Tibial nerve (tissue), 4 donors: ENCODE results near the gene LSAMP.

ENCODE experiments used
- EP300 ChIP-seq, 2 donors: sonication (generic); formaldehyde crosslinking; IDR thresholded peaks; one replicate each; pipeline ENCODE4 v1.6.1; 2017; ENCODE audit warnings: antibody characterized with exemption in 2 of 2, mild to moderate bottlenecking in 1 of 2
- POLR2A ChIP-seq, 2 donors: fragments of 450-650 bp; IDR thresholded peaks; one replicate each; pipeline ENCODE4 v1.6.1; 2017; ENCODE audit warnings: antibody characterized with exemption in 2 of 2, mild to moderate bottlenecking in 2 of 2, moderate library complexity in 2 of 2
- TF ChIP-seq, protein P1 (sequence below), 5 experiments: fragments of 200-600 bp in 3 of 5; fragments of 450-650 bp in 2 of 5; sonication (generic) in 3 of 5; IDR thresholded peaks; one replicate each; pipeline ENCODE4 v1.5.1; 2016 to 2019; ENCODE audit warnings: antibody characterized with exemption in 5 of 5, mild to moderate bottlenecking in 3 of 5, moderate library complexity in 2 of 5

DNA sequence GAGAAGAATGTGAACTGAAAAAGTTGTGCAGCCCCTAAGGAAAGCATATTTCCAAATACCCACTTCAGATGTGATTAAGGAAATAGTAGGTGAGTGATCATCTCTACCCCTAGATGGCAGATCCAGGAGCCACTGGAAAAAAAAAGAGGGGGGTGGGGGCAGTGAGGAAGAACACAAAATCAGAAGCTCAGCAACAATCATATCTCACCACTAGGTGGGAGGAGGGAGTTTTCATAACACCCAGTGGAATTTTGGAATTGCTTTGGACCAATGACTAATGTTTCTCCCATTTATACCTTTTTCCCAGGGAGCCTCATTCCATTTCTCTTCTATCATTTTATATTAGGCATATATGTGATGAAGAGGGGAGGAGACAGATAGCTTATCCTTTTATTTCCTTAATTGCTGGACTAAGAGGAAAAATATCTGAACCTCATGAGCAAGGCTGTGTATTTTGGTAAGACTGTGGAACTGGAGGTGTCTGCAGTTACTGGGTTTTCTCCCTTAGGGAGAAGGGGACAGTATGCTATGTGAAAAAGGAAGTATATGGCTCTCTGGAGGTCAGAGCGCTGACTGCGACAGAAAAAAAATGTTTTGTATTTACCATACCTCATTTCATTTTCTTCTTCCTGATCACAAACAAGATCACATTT, 458.6 kb downstream of the LSAMP start:
- no peak for TF ChIP-seq POLR2A (IDR thresholded peaks at IDR 0.05)
- TF ChIP-seq, protein P1, sequence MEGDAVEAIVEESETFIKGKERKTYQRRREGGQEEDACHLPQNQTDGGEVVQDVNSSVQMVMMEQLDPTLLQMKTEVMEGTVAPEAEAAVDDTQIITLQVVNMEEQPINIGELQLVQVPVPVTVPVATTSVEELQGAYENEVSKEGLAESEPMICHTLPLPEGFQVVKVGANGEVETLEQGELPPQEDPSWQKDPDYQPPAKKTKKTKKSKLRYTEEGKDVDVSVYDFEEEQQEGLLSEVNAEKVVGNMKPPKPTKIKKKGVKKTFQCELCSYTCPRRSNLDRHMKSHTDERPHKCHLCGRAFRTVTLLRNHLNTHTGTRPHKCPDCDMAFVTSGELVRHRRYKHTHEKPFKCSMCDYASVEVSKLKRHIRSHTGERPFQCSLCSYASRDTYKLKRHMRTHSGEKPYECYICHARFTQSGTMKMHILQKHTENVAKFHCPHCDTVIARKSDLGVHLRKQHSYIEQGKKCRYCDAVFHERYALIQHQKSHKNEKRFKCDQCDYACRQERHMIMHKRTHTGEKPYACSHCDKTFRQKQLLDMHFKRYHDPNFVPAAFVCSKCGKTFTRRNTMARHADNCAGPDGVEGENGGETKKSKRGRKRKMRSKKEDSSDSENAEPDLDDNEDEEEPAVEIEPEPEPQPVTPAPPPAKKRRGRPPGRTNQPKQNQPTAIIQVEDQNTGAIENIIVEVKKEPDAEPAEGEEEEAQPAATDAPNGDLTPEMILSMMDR (IDR thresholded peaks at IDR 0.05), result no peak
- no peak for TF ChIP-seq EP300 (IDR thresholded peaks at IDR 0.05)
